Neural progenitor cell (in vitro differentiated cells): ENCODE results near the gene RNF13.

Experiments
- EZH2 ChIP-seq: fragments of 200-600 bp; sonication (generic); IDR thresholded peaks from 2 replicates; pipeline ENCODE4 v1.6.1; 2017; ENCODE audit warnings: antibody characterized with exemption, mild to moderate bottlenecking, moderate library complexity
- EZH2phosphoT487 ChIP-seq: fragments of 200-600 bp; sonication (generic); IDR thresholded peaks from 2 replicates; pipeline ENCODE4 v1.6.1; 2017; ENCODE audit warnings: antibody characterized with exemption
- TF ChIP-seq, protein P1 (sequence below): fragments of 200-600 bp; sonication (generic); IDR thresholded peaks from 2 replicates; pipeline ENCODE4 v1.5.1; 2017; ENCODE audit warnings: antibody characterized with exemption, mild to moderate bottlenecking

DNA sequence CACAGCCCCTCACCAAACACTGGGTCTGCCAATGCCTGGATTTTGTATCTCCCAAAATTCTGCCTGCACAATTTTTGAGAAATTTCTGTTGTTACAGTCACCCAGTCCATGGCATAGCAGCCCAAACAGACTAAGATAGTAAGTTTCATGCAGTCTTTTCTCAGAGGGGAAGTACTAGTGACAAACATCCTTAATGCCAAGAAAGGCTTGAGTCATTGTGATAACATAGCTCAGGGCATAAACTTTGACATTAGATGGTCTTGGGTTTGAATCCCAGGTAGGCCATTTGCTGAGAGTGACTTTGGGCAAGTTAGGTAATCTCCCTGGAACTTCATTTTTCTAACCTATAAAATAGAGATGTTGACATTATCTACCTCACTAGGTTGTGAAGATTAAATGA is 193.8 kb downstream of the RNF13 start:
- TF ChIP-seq, protein P1, sequence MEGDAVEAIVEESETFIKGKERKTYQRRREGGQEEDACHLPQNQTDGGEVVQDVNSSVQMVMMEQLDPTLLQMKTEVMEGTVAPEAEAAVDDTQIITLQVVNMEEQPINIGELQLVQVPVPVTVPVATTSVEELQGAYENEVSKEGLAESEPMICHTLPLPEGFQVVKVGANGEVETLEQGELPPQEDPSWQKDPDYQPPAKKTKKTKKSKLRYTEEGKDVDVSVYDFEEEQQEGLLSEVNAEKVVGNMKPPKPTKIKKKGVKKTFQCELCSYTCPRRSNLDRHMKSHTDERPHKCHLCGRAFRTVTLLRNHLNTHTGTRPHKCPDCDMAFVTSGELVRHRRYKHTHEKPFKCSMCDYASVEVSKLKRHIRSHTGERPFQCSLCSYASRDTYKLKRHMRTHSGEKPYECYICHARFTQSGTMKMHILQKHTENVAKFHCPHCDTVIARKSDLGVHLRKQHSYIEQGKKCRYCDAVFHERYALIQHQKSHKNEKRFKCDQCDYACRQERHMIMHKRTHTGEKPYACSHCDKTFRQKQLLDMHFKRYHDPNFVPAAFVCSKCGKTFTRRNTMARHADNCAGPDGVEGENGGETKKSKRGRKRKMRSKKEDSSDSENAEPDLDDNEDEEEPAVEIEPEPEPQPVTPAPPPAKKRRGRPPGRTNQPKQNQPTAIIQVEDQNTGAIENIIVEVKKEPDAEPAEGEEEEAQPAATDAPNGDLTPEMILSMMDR, result no peak
- no peak for TF ChIP-seq EZH2phosphoT487
- TF ChIP-seq EZH2, result no peak
